HG03442 (cell line): Measurements from ENCODE around the gene CSNK1E.

Experiments
- ATAC-seq: cut with Tn5 transposase; IDR thresholded peaks from one replicate; pipeline ENCODE4 v1.9.1; 2021; ENCODE audit warnings: mild to moderate bottlenecking, moderate library complexity; ENCODE audit not compliant: unreplicated experiment

Gene CSNK1E

DNA sequence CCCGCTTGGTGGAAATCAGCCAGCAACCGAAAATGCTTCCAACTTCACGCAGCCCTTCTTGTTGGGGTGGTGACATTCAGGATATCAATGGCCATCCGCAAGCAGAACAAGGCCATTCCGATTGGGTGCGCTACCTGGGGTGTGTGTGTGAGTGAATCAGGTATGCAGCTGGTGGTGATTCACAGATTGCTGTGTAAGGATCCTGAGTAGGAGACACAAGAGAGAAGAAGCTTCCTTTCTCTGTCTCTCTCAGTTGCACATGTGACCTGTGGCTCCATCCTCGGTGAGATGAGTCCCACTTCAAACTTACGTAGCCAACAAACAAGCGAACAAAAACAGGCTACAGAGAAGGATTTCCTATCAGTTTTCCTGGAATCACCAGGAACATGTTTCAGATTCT lies 34.8 kb downstream of the CSNK1E start:
- ATAC-seq = no peak

DNA sequence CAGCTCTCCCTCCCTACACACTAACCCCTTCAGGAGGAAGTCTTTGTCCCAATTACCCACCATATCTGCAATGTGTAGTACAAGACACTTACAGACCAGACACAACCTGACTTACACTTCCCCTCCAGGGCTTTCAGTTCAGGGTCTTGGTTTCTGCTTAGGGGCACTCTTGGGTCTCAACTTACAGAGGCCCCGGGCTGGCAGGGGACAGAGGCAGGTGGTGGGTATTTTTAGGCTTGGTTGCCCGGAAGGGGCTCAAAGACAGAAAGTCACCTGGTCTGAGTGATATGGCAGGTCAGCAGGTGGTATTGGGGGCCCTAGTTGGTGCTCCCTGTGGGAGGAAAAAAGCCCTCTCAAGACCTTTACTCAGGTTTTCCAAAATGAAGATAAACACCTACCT lies 41.1 kb downstream of the CSNK1E start:
- ATAC-seq = no peak

GRCh38 chr22:38273135-38273826 lies 44.0 kb downstream of the CSNK1E start:
- ATAC-seq = no peak

DNA sequence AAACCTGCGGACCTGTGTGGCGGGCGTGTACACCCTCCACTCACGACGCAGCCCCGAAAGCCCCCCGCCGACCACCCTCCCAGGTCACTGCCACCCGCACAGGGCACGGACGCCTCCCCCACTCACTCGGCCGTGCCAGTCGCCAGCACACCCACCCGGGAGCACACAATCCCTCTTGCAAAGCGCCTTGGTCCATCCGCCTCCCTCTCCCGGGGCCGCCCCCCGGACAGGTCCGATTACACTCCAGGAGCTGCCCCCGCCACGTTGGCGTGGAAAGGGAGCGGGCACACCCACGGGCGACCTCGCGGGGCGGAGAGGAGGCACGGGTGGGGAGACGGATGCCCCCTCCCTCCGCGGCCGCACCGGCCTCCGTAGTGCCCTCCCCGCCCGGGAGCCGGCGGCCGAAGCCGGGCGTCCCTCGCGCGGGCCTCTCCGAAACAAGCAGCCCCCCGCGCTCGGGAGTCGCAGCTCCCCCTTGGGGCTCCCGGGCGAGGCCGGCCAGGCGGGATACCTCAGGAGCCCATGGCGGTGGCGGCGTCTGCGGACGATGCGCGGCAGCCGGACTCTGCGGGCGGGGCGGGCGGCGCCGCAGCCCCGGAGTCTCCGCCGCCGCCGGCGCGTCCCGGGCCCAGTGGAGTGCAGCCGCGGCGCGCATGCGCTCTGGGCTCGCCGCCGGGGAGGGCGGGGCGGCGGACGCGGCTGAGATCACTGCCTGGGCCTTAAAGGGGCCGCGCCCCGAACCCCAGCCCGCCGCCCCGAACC lies 44.7 kb downstream of the CSNK1E start, which contains the start of gene TMEM184B:
TSS of gene TMEM184B (minus strand) at position 638 of the 762 bp plus-strand sequence. CDS start 25,049 bp downstream, outside the sequence.
- ATAC-seq = peak; percentile 71

GRCh38 chr22:38271927-38272372 lies 45.3 kb downstream of the CSNK1E start:
- ATAC-seq = no peak

GRCh38 chr22:38271101-38271500 lies 46.1 kb downstream of the CSNK1E start:
- ATAC-seq = no peak

GRCh38 chr22:38270091-38270992 lies 46.9 kb downstream of the CSNK1E start:
- ATAC-seq = no peak

DNA sequence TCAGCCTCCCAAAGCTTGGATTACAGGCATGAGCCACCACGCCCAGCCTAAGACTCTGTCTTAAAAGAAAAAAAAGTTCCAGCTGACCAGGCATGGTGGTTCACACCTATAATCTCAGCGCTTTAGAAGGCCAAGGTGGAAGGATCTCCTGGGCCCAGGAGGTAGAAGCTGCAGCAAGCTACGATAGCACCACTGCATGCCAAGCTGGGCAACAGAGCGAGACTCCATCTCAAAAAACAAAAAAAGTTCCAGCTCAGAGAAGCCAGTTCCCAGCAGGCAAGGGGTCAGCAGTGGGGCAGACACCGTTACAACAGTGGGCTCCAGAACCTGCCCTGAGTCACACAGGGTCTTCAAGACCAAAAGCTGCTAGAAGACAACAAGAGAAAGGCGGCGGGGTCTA lies 47.8 kb downstream of the CSNK1E start:
- ATAC-seq = no peak

GRCh38 chr22:38267086-38267485 lies 50.1 kb downstream of the CSNK1E start:
- ATAC-seq = no peak

- ATAC-seq = no peak
These were observed 51.1 kb downstream of the CSNK1E start for GRCh38 chr22:38266120-38266519.

DNA sequence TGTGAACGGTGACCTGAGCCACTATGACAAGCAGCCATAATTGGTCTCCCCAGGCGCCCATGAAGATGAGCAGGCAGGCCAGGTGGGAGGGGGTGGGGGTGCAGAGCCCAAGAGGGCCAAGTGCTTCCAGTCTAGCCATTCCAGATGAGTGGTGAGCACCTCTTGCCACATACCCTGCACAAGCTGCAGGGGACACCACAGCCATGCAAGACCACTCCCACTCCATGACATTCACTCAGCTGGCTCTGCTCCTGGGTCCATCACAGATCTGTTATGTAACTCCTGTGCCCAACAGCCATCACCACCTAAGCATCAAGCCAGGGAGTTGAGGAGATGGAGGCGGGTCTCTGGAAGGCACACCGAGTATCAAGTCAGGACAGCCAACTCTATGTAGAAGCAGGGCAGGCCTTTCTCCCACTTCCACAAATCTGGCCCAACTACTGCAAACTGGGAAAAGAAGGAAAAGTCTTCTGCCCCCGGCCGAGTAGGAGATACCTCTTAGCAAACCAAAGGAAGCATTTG lies 52.9 kb downstream of the CSNK1E start:
- ATAC-seq = no peak

DNA sequence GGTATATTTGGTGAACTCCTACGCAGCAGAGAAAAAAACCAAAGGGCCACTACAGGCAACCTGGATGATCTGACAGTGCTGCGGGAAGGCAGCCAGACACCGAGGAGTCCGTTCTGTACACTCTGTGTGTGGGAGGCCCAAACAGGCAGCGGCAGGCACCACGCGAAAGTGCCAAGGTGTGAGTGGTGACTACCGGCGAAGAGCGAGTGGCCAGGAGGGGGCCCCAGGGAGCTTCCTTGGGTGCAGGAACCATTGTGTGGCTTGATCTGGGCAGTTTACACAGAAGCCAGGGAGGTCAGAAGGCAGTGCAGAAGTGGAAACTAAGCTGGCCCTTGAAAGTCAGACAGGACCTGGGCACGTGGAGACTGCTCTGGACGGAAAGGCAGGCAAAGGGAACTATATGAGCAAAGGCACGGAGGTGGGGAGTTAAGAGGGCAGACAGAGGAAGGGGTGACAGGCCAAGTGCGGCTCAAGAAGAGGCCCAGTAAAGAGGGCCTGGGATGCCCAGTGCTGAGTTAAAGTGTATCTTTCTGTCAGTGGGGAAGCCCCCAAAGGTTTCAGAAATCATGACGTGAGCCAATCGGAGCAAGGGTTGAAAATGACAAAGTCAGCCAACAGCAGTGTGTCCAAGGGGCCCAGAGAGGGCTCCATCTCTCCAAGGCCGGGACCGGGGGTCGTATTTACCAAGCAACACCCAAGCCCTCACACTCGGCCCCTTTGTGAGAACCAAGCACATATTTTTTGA lies 55.0 kb downstream of the CSNK1E start:
- ATAC-seq = no peak

DNA sequence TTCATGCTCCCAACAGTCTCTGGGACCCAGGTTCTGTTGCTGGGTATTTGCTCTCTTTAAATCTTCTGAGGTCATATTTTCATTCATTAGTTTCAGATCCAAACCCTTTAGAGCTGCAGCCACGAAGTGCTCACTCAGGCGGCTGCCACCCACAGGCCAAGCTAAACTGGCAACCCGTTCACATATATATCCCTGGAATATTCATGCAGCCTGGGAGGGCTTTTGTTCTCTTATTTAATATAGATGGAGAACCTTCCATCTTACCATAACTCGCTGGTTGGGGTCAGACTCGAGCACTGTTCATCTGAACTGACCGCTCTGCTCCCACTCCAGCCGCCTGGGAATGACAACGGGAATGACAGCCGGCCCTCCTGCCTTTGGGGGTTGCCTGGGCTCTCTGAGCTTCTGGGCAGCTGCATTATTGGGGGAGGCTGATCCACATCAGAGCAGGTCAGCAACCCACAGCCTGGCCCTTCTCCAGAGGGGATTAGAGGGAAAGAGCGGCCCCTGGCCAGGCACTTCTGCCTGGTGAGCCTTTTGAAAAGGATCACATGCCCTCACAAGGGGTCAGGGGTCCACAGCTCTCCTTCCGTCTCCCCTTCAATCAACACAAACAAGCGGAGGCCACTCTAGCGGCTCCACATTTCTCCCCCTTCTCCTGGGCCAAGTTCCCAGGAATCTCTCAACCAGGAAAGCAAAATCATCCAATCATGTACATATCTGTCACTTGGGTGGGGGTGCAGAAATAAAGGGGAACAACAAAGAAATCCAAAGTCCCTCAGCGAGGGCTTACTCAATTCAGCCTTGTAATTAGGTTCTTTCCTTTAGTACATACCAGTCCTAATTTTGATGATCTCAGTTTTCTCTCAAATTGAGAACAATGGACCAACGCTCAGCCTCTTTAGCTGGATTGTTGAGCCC lies 56.2 kb downstream of the CSNK1E start:
- peak; percentile 10 for ATAC-seq

DNA sequence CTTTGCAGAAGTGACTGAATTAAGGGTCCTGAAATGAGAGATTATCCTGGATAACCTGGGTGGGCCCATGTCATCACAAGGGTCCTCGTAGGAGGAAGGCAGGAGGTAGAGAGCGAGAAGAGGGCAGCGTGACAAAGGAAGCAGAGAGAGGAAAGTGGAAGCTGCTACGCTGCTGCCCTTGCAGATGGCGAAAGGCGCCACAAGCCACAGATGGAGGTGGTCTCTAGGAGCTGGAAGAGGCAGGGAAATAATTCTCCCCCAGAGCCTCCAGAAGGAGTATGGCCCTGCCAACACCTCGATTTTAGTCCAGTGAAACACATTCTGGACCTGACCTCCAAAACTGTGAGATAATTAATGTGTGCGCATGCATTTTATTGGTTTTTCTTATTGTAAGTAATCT lies 57.9 kb downstream of the CSNK1E start:
- no peak for ATAC-seq

GRCh38 chr22:38258895-38259294 lies 58.3 kb downstream of the CSNK1E start:
- ATAC-seq = no peak

DNA sequence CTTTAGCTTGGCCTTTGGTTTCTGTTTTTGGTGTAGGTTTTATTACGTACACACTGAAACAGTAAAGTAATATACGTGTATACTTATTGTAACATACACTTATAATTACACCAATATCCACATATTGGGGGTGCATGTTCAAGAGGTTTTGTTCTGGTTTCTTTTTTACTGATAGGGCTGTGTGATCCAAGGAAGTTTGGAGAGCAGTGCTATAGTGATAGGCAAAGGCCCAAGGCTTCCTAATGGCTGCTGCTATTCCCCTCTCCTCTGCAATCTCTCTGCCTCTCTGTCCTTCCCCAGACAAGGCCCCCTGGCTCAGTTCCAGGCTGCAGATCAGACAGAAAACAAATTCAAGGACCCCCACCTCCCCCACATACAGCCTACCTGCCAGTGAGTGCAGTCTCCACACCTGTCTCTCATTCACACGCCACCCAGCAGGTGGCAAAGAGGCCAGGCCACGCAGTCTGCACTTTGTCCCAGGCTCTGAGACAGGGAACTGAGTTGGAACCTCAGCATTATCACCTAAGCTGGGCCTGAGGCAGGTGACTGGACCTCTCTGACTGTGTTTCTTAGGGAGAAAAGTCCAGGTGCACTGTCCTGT lies 59.5 kb downstream of the CSNK1E start:
- ATAC-seq = no peak

DNA sequence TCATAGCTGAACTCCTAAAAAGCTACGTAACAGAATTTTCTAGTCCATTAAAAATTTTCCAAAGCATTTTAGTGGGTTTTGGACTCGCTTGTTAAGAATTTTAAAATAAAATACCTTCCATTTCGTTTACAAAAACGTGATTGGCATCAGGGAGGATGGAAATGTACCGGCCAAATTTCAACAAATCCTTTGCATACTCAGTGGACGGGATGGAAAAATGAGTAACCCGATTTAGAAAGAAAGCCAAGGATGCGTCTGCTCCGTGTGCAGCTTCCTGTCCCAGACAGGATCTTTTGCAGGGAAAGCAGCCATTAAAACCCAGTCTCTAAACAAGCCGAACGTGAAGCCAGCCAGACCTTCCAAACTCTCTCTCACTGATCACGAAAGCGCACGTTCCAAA lies 60.1 kb downstream of the CSNK1E start:
- ATAC-seq = no peak

- ATAC-seq = no peak
These were observed 61.5 kb downstream of the CSNK1E start for GRCh38 chr22:38255697-38256096.

DNA sequence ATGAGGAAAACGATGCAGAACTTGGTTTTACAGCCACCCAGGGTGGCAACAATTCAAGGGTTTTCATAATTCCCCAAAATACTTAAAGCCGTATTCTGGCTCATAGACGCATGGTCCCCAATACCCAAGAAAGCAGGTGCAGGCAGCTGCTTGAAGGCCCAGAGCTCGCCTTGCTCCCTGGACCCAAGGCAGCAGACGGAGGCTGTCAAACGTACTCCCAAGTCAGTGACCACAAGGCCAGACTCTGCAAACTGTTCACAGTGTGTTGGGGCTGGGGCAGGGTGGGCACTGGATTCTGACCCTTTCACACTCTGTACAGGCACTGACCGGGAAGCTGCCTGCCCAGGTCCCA lies 65.9 kb downstream of the CSNK1E start:
- no peak for ATAC-seq
